Activated CD8-positive, alpha-beta memory T cell treated with anti-CD3 and anti-CD28 coated beads for 36 hours (primary cell): ENCODE results near the gene TMCC1. TPM values are rescaled to one million over a fixed set of nuclear protein-coding genes. Genes with fewer than 3 reads are reported as not detected.
"Not testable (repeated sequence)": the region's sequence is repeated elsewhere in the genome, so short reads cannot be mapped to it uniquely, and the experiment has no call there.

Experiments
- CTCF ChIA-PET: fragments of 350-600 bp; sonication (Branson Sonifier 250); formaldehyde crosslinking; loops from one replicate; lab custom pipeline; 2021; ENCODE audit warnings: antibody characterized with exemption; lab: Charles Lee
- POLR2A ChIA-PET: fragments of 350-600 bp; sonication (Branson Sonifier 250); formaldehyde crosslinking; loops from one replicate; lab custom pipeline; 2021; ENCODE audit warnings: antibody characterized with exemption; lab: Charles Lee
- total RNA-seq, 2 experiments: library from RNA; stranded (reverse); gene quantifications; one replicate each; pipeline ENCODE4 v1.2.3, GENCODE V29; 2021

TMCC1 gene
- total RNA-seq, 2 experiments from 2014 or later = 14.7 to 16.3 TPM

- ChIA-PET CTCF (no interaction called here), POLR2A (no interaction called here)
Observed at GRCh38 chr3:129854460-129854859, 39.1 kb downstream of the TMCC1 start.

DNA sequence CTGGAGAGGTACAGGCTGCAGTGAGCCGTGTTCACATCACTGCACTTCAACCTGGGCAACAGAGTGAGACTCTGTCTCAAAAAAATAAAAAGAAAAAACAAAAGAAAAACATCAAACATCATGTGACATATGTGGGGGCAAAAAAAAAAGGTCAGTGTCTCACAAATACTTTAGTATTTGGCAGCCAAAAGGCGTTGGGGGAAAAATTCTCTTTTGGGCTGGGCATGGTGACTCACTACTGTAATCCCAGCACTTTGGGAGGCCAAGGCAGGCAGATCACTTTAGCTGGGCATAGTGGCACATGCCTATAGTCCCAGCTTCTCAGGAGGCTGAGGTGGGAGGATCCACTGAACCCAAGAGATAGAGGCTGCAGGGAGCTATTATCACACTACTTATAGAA is 47.6 kb downstream of the TMCC1 start:
- CTCF ChIA-PET = no interaction called here
- POLR2A ChIA-PET = no interaction called here

GRCh38 chr3:129840707-129841360 is 52.7 kb downstream of the TMCC1 start:
- ChIA-PET CTCF (interaction anchor here (0.6 kb wide), 1 partner anchor 100 kb away, joined by 3 read pairs; no protein-coding TSS in a partner anchor), POLR2A (no interaction called here)

- POLR2A ChIA-PET = interaction anchor here (0.6 kb wide), 1 partner anchor 29 kb away, joined by 4 read pairs; no protein-coding TSS in a partner anchor
Observed at GRCh38 chr3:129838086-129838485, 55.4 kb downstream of the TMCC1 start.

DNA sequence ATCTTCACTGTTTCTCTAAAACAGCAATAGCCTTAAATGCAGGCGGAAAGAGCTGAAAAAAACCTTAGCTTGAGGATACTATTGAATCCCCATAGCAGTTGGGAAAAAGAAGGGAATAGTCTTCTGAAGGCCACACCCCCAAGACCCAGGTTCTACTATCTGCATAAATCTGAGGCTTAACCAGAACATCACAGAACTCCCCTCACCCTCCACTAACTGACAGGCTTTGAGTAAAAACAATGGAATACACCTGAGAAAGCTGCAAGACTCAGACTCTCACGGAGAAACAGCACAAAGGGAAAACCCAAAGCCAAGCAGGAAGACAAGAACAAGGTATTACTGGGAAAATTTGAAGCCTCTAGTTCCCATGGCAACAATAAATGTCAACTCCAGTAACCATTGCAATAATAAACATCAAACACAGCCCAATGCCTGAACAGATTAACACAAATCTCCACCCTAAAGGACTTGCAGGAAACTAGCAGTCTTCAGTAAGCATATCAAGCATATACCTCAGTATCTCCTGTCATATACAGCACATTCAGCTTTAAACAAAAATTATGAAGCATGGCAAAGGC is 56.4 kb downstream of the TMCC1 start:
- ChIA-PET CTCF (no interaction called here), POLR2A (interaction anchor here (0.6 kb wide), 2 partner anchors 28 to 91 kb away, joined by 4 to 9 read pairs; no protein-coding TSS in a partner anchor)

More at GRCh38 chr3:129838086-129838485, 55.4 kb downstream of the TMCC1 start:
- CTCF ChIA-PET = no interaction called here

GRCh38 chr3:129836381-129837064 is 57.0 kb downstream of the TMCC1 start:
- ChIA-PET POLR2A (interaction anchor here (0.6 kb wide), 2 partner anchors 28 to 92 kb away, joined by 4 to 9 read pairs; no protein-coding TSS in a partner anchor), CTCF (interaction anchor here (0.6 kb wide), 1 partner anchor 187 kb away, joined by 3 read pairs; no protein-coding TSS in a partner anchor)

DNA sequence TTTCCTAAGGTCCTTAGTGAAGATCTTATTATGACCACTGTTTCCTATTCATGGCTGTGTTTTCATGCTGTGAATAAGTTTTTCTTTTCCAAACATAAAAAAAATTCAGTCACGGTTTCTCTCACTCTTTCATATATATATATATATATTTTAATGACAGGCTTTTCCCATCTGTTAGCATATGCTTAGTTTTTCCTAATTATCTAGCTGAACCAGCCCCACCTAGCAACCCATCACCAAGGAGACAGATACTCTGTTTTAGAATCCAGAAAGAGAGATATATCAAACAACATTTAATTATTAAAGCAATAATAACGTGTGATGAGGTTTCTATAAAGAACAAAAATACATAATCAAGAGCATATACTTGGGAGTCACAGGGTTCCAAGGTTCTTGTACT is 58.3 kb downstream of the TMCC1 start:
- POLR2A ChIA-PET = no interaction called here
- CTCF ChIA-PET = no interaction called here

GRCh38 chr3:129834580-129834979 is 58.9 kb downstream of the TMCC1 start:
- ChIA-PET CTCF (interaction anchor here (0.6 kb wide), 1 partner anchor 195 kb away, joined by 3 read pairs; no protein-coding TSS in a partner anchor), POLR2A (no interaction called here)

- POLR2A ChIA-PET = not testable (repeated sequence)
- CTCF ChIA-PET = interaction anchor here (0.5 kb wide), 1 partner anchor 12 kb away, joined by 3 read pairs; no protein-coding TSS in a partner anchor
Observed at GRCh38 chr3:129831942-129832341, 61.6 kb downstream of the TMCC1 start.

DNA sequence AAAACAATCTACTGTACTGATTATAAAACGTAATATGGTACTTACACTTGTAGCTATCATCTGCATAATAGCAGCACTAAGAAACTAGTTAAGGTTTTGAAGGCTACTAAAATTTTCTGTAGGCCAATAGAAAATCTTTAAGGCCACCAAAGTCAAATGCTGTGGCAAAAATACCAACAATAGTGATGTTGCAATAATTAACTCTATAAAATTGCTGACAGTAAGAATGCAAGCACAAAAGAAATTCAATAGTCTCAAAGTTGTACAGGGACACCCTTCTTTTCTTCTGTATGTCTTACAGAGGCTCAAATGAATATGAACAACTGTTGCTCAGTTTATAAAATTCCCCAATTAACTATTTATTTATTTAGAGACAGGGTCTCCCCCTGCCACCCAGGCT is 62.0 kb downstream of the TMCC1 start:
- ChIA-PET POLR2A (no interaction called here), CTCF (interaction anchor here (1.1 kb wide), 1 partner anchor 341 kb away, joined by 4 read pairs; no protein-coding TSS in a partner anchor)

DNA sequence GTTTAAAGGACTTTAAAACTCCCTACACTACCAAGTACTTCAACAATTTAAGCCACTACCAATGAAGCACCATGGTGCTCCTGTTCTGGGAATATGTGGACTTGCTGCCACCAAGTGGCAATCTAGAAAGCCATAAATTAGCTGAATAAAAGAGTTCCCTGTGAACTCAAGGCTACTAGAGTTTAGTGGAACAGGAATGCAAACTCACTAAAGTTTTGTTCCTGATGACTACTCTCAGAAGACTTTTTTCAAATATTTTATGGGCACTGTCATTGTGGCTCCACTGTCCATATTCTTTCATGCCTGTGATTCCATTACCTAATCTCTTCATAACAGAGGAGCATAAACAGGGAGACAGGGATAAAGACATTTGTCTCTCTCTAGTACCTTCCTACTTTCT is 63.9 kb downstream of the TMCC1 start:
- ChIA-PET POLR2A (no interaction called here), CTCF (interaction anchor here (1.7 kb wide), 1 partner anchor 446 kb away, joined by 3 read pairs; no protein-coding TSS in a partner anchor)

- ChIA-PET POLR2A (interaction anchor here (0.7 kb wide), 1 partner anchor 140 kb away, joined by 3 read pairs; no protein-coding TSS in a partner anchor), CTCF (interaction anchor here (1.2 to 1.5 kb wide), 2 partner anchors 16 to 200 kb away, joined by 3 to 5 read pairs; no protein-coding TSS in a partner anchor)
Observed at GRCh38 chr3:129827765-129828164, 65.7 kb downstream of the TMCC1 start.

- CTCF ChIA-PET = interaction anchor here (0.6 kb wide), 1 partner anchor 362 kb away, joined by 3 read pairs; no protein-coding TSS in a partner anchor
- POLR2A ChIA-PET = no interaction called here
Observed at GRCh38 chr3:129824926-129825541, 68.5 kb downstream of the TMCC1 start.

GRCh38 chr3:129822679-129823078 is 70.8 kb downstream of the TMCC1 start:
- ChIA-PET CTCF (no interaction called here), POLR2A (no interaction called here)

DNA sequence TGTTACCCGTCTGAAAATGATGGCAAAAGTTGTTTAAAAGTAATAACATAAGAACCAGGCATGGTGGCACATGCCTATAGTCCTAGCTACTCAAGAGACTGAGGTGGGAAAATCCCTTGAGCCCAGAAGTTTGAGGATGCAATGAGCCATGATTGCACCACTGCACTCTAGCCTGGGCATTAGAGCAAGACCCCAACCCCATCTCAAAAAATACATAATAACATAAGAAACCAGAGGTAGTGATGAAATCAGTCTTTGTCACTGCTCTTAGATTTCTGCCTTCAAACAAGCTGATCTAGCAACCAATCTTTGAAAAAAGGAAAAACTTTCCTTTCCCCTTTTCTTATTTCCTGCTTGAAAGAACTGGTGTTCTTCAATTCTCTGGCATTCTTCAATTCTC is 71.3 kb downstream of the TMCC1 start:
- ChIA-PET CTCF (no interaction called here), POLR2A (no interaction called here)

DNA sequence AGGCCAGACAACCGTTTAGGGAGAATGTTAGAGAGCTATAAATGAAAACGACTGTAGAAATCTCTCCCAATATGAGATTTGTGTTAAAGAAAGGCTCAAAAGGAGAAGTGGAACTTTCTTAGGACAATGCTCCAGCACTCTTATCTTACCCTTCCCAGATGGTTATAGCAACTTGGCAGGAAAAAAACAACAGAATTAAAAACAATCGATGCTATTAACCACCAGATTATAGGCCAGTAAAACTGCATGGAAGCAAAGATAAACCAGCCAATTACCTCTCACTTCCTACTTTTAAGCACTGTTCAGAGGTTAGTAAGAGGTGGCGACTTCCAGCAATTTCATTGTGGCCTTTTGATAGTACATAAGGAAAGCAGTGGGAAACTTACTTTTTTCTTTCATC is 72.9 kb downstream of the TMCC1 start:
- POLR2A ChIA-PET = no interaction called here
- CTCF ChIA-PET = interaction anchor here (0.6 kb wide), 2 partner anchors 9 to 11 kb away, joined by 3 to 4 read pairs; no protein-coding TSS in a partner anchor

DNA sequence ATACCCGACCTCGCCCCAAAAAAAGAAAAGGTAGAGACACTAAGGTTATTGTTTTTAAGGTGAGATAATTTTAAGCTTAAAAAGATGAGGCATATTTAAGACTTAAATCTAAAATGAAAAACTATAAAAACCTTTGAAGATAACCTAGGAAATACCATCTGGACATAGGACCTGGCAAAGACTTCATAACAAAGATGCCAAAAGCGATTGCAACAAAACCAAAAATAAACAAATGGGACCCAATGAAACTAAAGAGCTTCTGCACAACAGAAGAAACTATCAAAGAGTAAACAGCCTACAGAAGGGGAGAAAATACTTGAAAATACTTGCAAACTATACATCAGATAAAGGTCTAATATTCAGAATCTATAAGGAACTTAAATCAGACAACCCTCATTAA is 80.9 kb downstream of the TMCC1 start:
- POLR2A ChIA-PET = no interaction called here
- CTCF ChIA-PET = interaction anchor here (0.6 kb wide), 1 partner anchor 15 kb away, joined by 3 read pairs; no protein-coding TSS in a partner anchor

GRCh38 chr3:129809297-129809696 is 84.2 kb downstream of the TMCC1 start:
- ChIA-PET POLR2A (no interaction called here), CTCF (interaction anchor here (0.8 kb wide), 1 partner anchor 179 kb away, joined by 3 read pairs; no protein-coding TSS in a partner anchor)

DNA sequence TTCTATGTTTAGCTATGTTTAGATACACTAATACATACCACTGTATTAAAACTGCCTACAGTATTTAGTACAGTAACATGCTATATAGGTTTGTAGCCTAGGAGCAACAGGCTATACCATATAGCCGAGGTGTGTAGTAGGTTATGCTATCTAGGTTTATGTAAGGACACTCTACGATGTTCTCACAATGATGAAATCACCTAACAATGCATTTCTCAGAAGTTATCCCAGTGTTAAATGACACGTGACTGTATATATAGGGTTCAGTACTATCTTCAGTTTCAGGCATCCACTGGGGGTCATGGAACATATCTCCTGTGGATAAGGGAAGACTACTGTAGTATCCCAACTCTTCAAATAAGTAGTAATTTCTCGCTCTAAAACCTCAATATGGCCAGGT is 97.4 kb downstream of the TMCC1 start:
- ChIA-PET CTCF (no interaction called here), POLR2A (no interaction called here)
